ENCODE results near the gene MRE11. TPM values are rescaled to one million over a fixed set of nuclear protein-coding genes. Genes with fewer than 3 reads are reported as not detected.

Gene MRE11
- polyA plus RNA-seq (6.9 to 12.4 TPM (median 7.0 TPM) in 3 replicates), polyA minus RNA-seq (2.0 to 12.9 TPM (median 4.6 TPM) in 3 replicates)
- polyA plus RNA-seq (2011; ENCODE audit: low read depth): 7.5 TPM
- polyA plus RNA-seq (2011; cell fraction: cytosol; rRNA removed): 4.3 and 9.6 TPM in 2 replicates
- polyA plus RNA-seq (2011; cell fraction: nucleus; rRNA removed): 11.8 and 14.6 TPM in 2 replicates
- 6.3 and 9.9 TPM in 2 replicates for polyA plus RNA-seq (2012; ENCODE audit: low replicate concordance)
- polyA minus RNA-seq (2011; cell fraction: cytosol; rRNA and poly(A)+ RNA removed): 9.0 TPM
- 8.1 and 18.7 TPM in 2 replicates for polyA minus RNA-seq (2011; cell fraction: nucleus; rRNA and poly(A)+ RNA removed)

GRCh38 chr11:94493281-94494125 is at the start of gene MRE11, which contains the start of gene ANKRD49:
TSS of gene MRE11 (minus strand) at chr11:94493844. CDS start at chr11:94492801, 1,043 bp downstream.
TSS of gene ANKRD49 (plus strand) at chr11:94493984. CDS start at chr11:94496694, 2,710 bp downstream.
- peak within 1 kb of the TSS; percentile 98 for H2AFZ ChIP-seq (ENCODE audit: control insufficient read depth, low read length)
- peak within 1 kb of the TSS; percentile 94 for H3K4me2 ChIP-seq (ENCODE audit: control insufficient read depth, extremely low read depth, insufficient read depth, low read depth, low read length)
- no peaks in the 10 kb centered on the region for H3K9me1 ChIP-seq (ENCODE audit: control insufficient read depth, extremely low read depth, insufficient read depth, low read length)
- DNase-seq (ENCODE audit: low read depth, low spot score) (peak; percentile 90), FAIRE-seq (peak; percentile 95)
- no peak for TF ChIP-seq EZH2 (IDR thresholded peaks at IDR 0.05; ENCODE audit: low read length)
- TF ChIP-seq CTCF (optimal IDR thresholded peaks at IDR 0.05 in 1 of 3, IDR thresholded peaks at IDR 0.05 in 1 of 3, conservative IDR thresholded peaks at IDR 0.05 in 1 of 3; ENCODE audit: extremely low read depth in 1 of 3, insufficient read depth in 2 of 3, low read length in 3 of 3): no peak
- dilution Hi-C loops (cut with MboI; ENCODE audit: extremely low pct_ligation_motif_present, low sequenced_read_pairs): no loop called here
- H3K4me1 ChIP-seq (ENCODE audit: control insufficient read depth, extremely low read depth, insufficient read depth, low read length): peaks cover 13% of the 10 kb centered on the region
- peak within 1 kb of the TSS; percentile 93 for H3K27ac ChIP-seq (ENCODE audit: control insufficient read depth, insufficient read depth, low read length)
- H3K27me3 ChIP-seq (ENCODE audit: control insufficient read depth, extremely low read depth, insufficient read depth, low read length): no peaks in the 10 kb centered on the region
- peaks cover 4 to 7% of the 10 kb centered on the region in 2 experiments for H3K36me3 ChIP-seq (ENCODE audit: control insufficient read depth in 2 of 2, extremely low read depth in 1 of 2, insufficient read depth in 2 of 2, low read length in 2 of 2)
- H3K4me3 ChIP-seq (ENCODE audit: control insufficient read depth in 2 of 3, extremely low read depth in 1 of 3, insufficient read depth in 2 of 3, low read depth in 1 of 3, low read length in 3 of 3): peak within 1 kb of the TSS; percentile 84 to 93 (median 88)
- no peaks in the 10 kb centered on the region for H4K20me1 ChIP-seq (ENCODE audit: control insufficient read depth, extremely low read depth, insufficient read depth, low read length)
- H3K9me3 ChIP-seq (ENCODE audit: control insufficient read depth, low read depth, low read length): no peaks in the 10 kb centered on the region
- H3K9ac ChIP-seq (ENCODE audit: control insufficient read depth, extremely low read depth, insufficient read depth, low read length): peak within 1 kb of the TSS; percentile 95
- H3K79me2 ChIP-seq (ENCODE audit: control insufficient read depth, insufficient read depth, low read length): peaks cover 19% of the 10 kb centered on the region

GRCh38 chr11:94539420-94539819 is 45.8 kb upstream of the MRE11 start:
- peaks cover 4% of the 10 kb centered on the region for H3K27me3 ChIP-seq (ENCODE audit: control insufficient read depth, extremely low read depth, insufficient read depth, low read length)
- no peak for DNase-seq (ENCODE audit: low read depth, low spot score)
- no peak overlapping the region for H3K4me2 ChIP-seq (ENCODE audit: control insufficient read depth, extremely low read depth, insufficient read depth, low read depth, low read length)
- H3K9ac ChIP-seq (ENCODE audit: control insufficient read depth, extremely low read depth, insufficient read depth, low read length): no peak overlapping the region
- H2AFZ ChIP-seq (ENCODE audit: control insufficient read depth, low read length): no peak overlapping the region
- no peak overlapping the region for H3K4me3 ChIP-seq (ENCODE audit: control insufficient read depth in 2 of 3, extremely low read depth in 1 of 3, insufficient read depth in 2 of 3, low read depth in 1 of 3, low read length in 3 of 3)
- H3K9me3 ChIP-seq (ENCODE audit: control insufficient read depth, low read depth, low read length): no peaks in the 10 kb centered on the region
- H3K4me1 ChIP-seq (ENCODE audit: control insufficient read depth, extremely low read depth, insufficient read depth, low read length): peaks cover 2% of the 10 kb centered on the region
- no peaks in the 10 kb centered on the region for H4K20me1 ChIP-seq (ENCODE audit: control insufficient read depth, extremely low read depth, insufficient read depth, low read length)
- H3K9me1 ChIP-seq (ENCODE audit: control insufficient read depth, extremely low read depth, insufficient read depth, low read length): no peaks in the 10 kb centered on the region
- TF ChIP-seq EZH2 (IDR thresholded peaks at IDR 0.05; ENCODE audit: low read length): no peak
- peak in 1 of 3 experiments; percentile 7 for TF ChIP-seq CTCF (optimal IDR thresholded peaks at IDR 0.05 in 1 of 3, IDR thresholded peaks at IDR 0.05 in 1 of 3, conservative IDR thresholded peaks at IDR 0.05 in 1 of 3; ENCODE audit: extremely low read depth in 1 of 3, insufficient read depth in 2 of 3, low read length in 3 of 3)
- no peaks in the 10 kb centered on the region for H3K36me3 ChIP-seq (ENCODE audit: control insufficient read depth in 2 of 2, extremely low read depth in 1 of 2, insufficient read depth in 2 of 2, low read length in 2 of 2)
- H3K79me2 ChIP-seq (ENCODE audit: control insufficient read depth, insufficient read depth, low read length): no peaks in the 10 kb centered on the region
- H3K27ac ChIP-seq (ENCODE audit: control insufficient read depth, insufficient read depth, low read length): no peak overlapping the region
- dilution Hi-C loops (cut with MboI; ENCODE audit: extremely low pct_ligation_motif_present, low sequenced_read_pairs): no loop called here
- no peak for FAIRE-seq
